ENCODE measurements around the gene NBL1. TPM values are rescaled to one million over a fixed set of nuclear protein-coding genes. Genes with fewer than 3 reads are reported as not detected.

NBL1 gene
- total and polyA plus RNA-seq, 2 of the 4 experiments (the other 2 are of a cell fraction): 14.0 to 54.2 TPM

DNA sequence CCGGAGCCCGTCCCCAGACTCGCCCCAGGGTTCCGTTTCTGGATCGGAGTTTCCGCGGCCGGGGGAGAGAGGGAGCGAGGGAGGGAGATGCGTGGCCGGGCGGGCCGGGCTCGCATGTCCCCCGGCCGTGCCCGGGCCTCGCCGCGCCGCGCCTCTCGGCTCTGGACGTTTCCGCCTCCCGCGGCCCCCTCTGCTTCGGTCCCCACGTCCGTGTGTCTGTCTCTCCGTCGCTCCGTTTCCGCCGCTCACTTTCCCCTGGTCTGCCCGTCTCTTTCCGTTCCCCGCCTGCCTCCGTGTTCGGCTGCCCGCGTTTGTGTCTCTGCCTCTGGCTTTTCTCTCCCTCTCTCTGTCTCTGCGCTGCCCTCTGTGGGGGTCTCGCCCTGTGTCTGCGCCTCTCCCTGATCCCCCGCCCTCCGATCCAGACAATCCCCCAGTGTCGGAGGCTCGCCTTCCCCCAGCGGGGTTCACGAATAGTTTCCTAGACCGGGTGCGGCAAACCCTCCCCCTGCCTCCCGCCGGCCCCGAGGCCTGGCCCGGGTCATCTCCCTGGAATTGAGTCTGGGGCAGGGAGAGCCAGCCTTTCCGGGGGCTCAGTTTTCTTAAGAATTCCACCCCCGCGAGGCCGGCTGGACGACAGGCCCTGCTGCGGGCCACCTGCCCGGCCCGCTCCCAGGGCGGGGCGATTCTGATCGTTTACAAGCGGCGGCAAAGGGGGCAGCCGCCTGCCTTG is 735 bp downstream of the NBL1 start:
- no TSS peak for BruUV-seq (replicated peaks)
- H3K4me3 ChIP-seq (ENCODE audit: insufficient read depth, low read depth, low read length): peak overlapping the region; percentile 72
- ATAC-seq (ENCODE audit: low read depth): peak; percentile 35
- H3K23ac ChIP-seq (ENCODE audit: low read depth, low read length): peak overlapping the region; percentile 80
- peak overlapping the region; percentile 93 for H3K4me2 ChIP-seq (ENCODE audit: low read depth, low read length)
- no peak overlapping the region for H2BK20ac ChIP-seq (ENCODE audit: low read depth, low read length)
- CTCF ChIA-PET: interaction anchor here (0.6 to 1.1 kb wide), 3 partner anchors 9 to 252 kb away, joined by 3 to 4 read pairs (median 4); no protein-coding TSS in a partner anchor
- peak overlapping the region; percentile 46; the same call in 1 of the 2 replicates for H4K91ac ChIP-seq (ENCODE audit: insufficient read depth, low read depth, low read length)
- TF ChIP-seq RFX5 (IDR thresholded peaks at IDR 0.05; ENCODE audit: low read depth, low read length) (no peak), MAZ (IDR thresholded peaks at IDR 0.05; ENCODE audit: borderline replicate concordance, low read depth, low read length) (0 out of 2 replicates have a peak, but pooled peaks have one; percentile 4)
- H3K4me1 ChIP-seq (ENCODE audit: control insufficient read depth, insufficient read depth, low read length): peaks cover 22% of the 10 kb centered on the region; the same call in 1 of the 2 replicates
- 1% methylated on average over 32 of the region's 71 CpGs; no CpG with 5 or more reads in 1 of the 2 experiments for WGBS, 2 experiments (ENCODE audit: extremely low coverage in 2 of 2, insufficient read length in 1 of 2)
- peak overlapping the region; percentile 62; the same call in 1 of the 2 replicates for H2BK120ac ChIP-seq (ENCODE audit: low read depth, low read length)
- peak overlapping the region; percentile 96 for H3K9ac ChIP-seq (ENCODE audit: low read depth, low read length)
- POLR2A ChIA-PET (ENCODE audit: unreplicated experiment): no interaction called here
- in situ Hi-C loops (cut with MboI; ENCODE audit: low sequenced_read_pairs) (loop anchor here (5.0 to 10.0 kb wide), 2 partner anchors 160 to 303 kb away; partner anchors contain the start of gene CAPZB), dilution Hi-C loops (cut with HindIII; ENCODE audit: low sequenced_read_pairs, unreplicated experiment) (no loop called here), intact Hi-C loops (cut with micrococcal nuclease) (loop anchor here (2.0 kb wide), 4 partner anchors 48 to 246 kb away; partner anchors contain the start of gene CAPZB)
- peaks cover under 1 to 38% of the 10 kb centered on the region in 2 experiments; a peak in 2 of 4 replicates for H3K79me1 ChIP-seq (ENCODE audit: low read depth in 1 of 2, low read length in 2 of 2)
- no peak for DNase-seq
- H3K56ac ChIP-seq (ENCODE audit: extremely low read depth, insufficient read depth, low read length): peak overlapping the region; percentile 30; the same call in 1 of the 2 replicates
- H4K8ac ChIP-seq (ENCODE audit: low read depth in 2 of 2, low read length in 2 of 2): peak overlapping the region; percentile 35 to 41; a peak in 2 of 4 replicates
- H2AK9ac ChIP-seq (replicated peaks; ENCODE audit: low read depth, low read length, poor library complexity): peak overlapping the region; percentile 89
- no peak overlapping the region for H2BK5ac ChIP-seq (ENCODE audit: low read depth, low read length, poor library complexity, severe bottlenecking)
- H3K27me3 ChIP-seq (ENCODE audit: control insufficient read depth, insufficient read depth, low read length): no peaks in the 10 kb centered on the region
- H3K9me3 ChIP-seq (ENCODE audit: control insufficient read depth, insufficient read depth, low read length): no peaks in the 10 kb centered on the region
- peak overlapping the region; percentile 55; the same call in 1 of the 3 replicates for H2BK15ac ChIP-seq (ENCODE audit: low read depth, low read length)
- H4K20me1 ChIP-seq (ENCODE audit: insufficient read depth, low read length): peaks cover 28% of the 10 kb centered on the region
- peak overlapping the region; percentile 90 for H3K4ac ChIP-seq (ENCODE audit: low read depth, low read length)
- peak overlapping the region; percentile 40; the same call in 1 of the 2 replicates for H2AK5ac ChIP-seq (ENCODE audit: low read depth, low read length)
- peaks cover 2% of the 10 kb centered on the region; the same call in 1 of the 2 replicates for H3K36me3 ChIP-seq (ENCODE audit: control insufficient read depth, insufficient read depth, low read length)
- H2AFZ ChIP-seq (replicated peaks; ENCODE audit: low read length, poor library complexity): peak overlapping the region; percentile 96
- H3K14ac ChIP-seq (replicated peaks; ENCODE audit: low read depth, low read length): peak overlapping the region; percentile 94
- H3K18ac ChIP-seq (ENCODE audit: low read depth, low read length): peak overlapping the region; percentile 59; the same call in 1 of the 2 replicates
- H4K5ac ChIP-seq (ENCODE audit: low read depth, low read length): peak overlapping the region; percentile 5; the same call in 1 of the 2 replicates
- peaks cover 7% of the 10 kb centered on the region for H3K9me1 ChIP-seq (ENCODE audit: insufficient read depth, low read length)
- H3K27ac ChIP-seq (ENCODE audit: insufficient read depth, low read length): peak overlapping the region; percentile 71

All from IMR-90 (cell line).